Breast epithelium (tissue), 4 donors: ENCODE data around the gene SRMS. TPM values are rescaled to one million over a fixed set of nuclear protein-coding genes. Genes with fewer than 3 reads are reported as not detected.

Experiments
- DNase-seq, 2 donors: peaks; one replicate each; pipeline ENCODE4 v3.0.0-alpha.2; 2019; ENCODE audit warnings: low spot score in 2 of 2
- H3K27ac ChIP-seq, 2 donors: fragments of 200-600 bp; sonication (generic) in 1 of 2; one replicate each; pipeline ENCODE4 v1.5.1; 2016 to 2019; ENCODE audit warnings: mild to moderate bottlenecking in 1 of 2
- H3K27me3 ChIP-seq, 2 donors: fragments of 200-600 bp; sonication (generic) in 1 of 2; one replicate each; pipeline versions ENCODE4 v1.5.1 to v1.6.0; 2017 to 2019; ENCODE audit warnings: control low read depth in 1 of 2, mild to moderate bottlenecking in 1 of 2
- H3K36me3 ChIP-seq: fragments of 200-600 bp; one replicate; pipeline ENCODE4 v1.5.1; 2019
- H3K4me1 ChIP-seq, 2 donors: fragments of 200-600 bp; sonication (generic); one replicate each; pipeline ENCODE4 v1.5.1; 2016 to 2019; ENCODE audit warnings: control low read depth in 1 of 2
- H3K4me3 ChIP-seq, 3 donors: fragments of 200-600 bp; sonication (generic); 1 replicate in 2 of 3; 2 replicates in 1 of 3; pipeline ENCODE4 v1.5.1; 2016 to 2019; ENCODE audit warnings: mild to moderate bottlenecking in 3 of 3, moderate library complexity in 2 of 3
- H3K9me3 ChIP-seq, 2 donors: fragments of 200-600 bp; sonication (generic) in 1 of 2; one replicate each; pipeline ENCODE4 v1.5.1; 2016 to 2019; ENCODE audit warnings: control low read depth in 1 of 2
- POLR2A ChIP-seq: fragments of 450-650 bp; IDR thresholded peaks from one replicate; pipeline ENCODE4 v1.6.1; 2016; ENCODE audit warnings: antibody characterized with exemption, mild to moderate bottlenecking, moderate library complexity
- POLR2AphosphoS5 ChIP-seq, 3 donors: sonication (generic); formaldehyde crosslinking; IDR thresholded peaks; one replicate each; pipeline ENCODE4 v1.6.1; 2017; ENCODE audit warnings: antibody characterized with exemption in 3 of 3
- intact Hi-C: fragments of 100-400 bp; cut with DNase I; formaldehyde crosslinking; loops from one replicate; pipeline ENCODE4 v1.15.1; 2023; ENCODE audit warnings: low total_unique reads
- total RNA-seq, 3 donors: library from RNA; depleted of rRNA; stranded (reverse); fragments of >200 nt; gene quantifications; one replicate each; pipeline ENCODE4 v1.1.0, GENCODE V29; 2016
- TF ChIP-seq, protein P1 (sequence below), 3 donors: fragments of 450-650 bp; IDR thresholded peaks; one replicate each; pipeline ENCODE4 v1.5.1; 2016 to 2017; ENCODE audit warnings: antibody characterized with exemption in 3 of 3, mild to moderate bottlenecking in 3 of 3, moderate library complexity in 3 of 3

Gene SRMS
- total RNA-seq, 3 donors from 2014 or later: 0.59 to 0.66 TPM; not detected in 1

DNA sequence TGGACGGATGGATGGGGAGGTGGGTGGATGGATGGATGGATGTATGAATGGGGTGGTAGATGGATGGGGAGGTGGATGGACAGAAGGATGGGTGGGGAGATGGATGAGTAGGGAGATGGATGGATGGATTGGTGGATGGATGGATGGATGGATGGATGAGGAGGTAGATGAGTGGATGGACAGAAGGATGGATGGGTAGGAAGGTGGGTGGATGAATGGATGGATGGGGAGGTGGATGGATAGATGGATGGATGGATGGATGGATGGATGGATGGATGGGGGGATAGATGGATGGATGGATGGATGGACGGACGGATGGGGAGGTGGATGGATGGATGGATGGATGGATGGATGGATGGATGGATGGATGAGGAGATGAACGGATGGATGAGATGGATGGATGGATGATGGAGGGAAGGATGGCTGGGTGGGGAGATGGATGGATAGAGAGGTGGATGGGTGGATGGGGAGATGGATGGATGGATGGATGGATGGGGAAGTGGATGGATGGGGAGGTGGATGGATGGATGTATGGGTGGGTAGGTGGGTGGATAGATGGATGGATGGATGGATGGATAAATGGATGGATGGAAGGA, 55.8 kb downstream of the SRMS start:
- H3K27me3 ChIP-seq: peaks cover 0 to 65% of the 10 kb centered on the region in 2 donors
- TF ChIP-seq POLR2AphosphoS5 (IDR thresholded peaks at IDR 0.05) (no peak), POLR2A (no peak)
- TF ChIP-seq, protein P1, sequence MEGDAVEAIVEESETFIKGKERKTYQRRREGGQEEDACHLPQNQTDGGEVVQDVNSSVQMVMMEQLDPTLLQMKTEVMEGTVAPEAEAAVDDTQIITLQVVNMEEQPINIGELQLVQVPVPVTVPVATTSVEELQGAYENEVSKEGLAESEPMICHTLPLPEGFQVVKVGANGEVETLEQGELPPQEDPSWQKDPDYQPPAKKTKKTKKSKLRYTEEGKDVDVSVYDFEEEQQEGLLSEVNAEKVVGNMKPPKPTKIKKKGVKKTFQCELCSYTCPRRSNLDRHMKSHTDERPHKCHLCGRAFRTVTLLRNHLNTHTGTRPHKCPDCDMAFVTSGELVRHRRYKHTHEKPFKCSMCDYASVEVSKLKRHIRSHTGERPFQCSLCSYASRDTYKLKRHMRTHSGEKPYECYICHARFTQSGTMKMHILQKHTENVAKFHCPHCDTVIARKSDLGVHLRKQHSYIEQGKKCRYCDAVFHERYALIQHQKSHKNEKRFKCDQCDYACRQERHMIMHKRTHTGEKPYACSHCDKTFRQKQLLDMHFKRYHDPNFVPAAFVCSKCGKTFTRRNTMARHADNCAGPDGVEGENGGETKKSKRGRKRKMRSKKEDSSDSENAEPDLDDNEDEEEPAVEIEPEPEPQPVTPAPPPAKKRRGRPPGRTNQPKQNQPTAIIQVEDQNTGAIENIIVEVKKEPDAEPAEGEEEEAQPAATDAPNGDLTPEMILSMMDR (IDR thresholded peaks at IDR 0.05): no peak
- H3K4me1 ChIP-seq: no peaks in the 10 kb centered on the region
- intact Hi-C loops: no loop called here
- DNase-seq: no peak
- no peak overlapping the region for H3K27ac ChIP-seq
- no peaks in the 10 kb centered on the region for H3K9me3 ChIP-seq
- no peak overlapping the region for H3K4me3 ChIP-seq
- H3K36me3 ChIP-seq: no peaks in the 10 kb centered on the region

DNA sequence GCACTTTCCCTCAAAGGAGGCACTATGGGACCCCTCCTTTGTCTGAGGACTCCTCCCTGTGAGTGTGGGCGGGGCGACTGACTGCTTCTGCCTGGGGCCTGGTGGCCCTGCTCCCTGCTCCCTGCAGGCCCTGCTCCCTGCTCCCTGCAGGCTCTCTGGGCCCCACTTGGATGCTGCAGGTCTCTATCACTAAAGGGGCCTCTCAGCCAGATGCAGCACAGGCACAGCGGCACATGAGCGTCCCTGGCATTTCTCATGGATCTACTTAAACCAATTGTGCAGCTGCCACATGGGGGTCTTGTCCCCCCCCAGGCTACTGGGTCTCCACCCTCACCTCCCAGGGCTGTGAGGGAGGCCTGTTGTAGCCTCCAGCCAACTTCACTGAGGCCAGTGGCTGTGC, 56.5 kb downstream of the SRMS start:
- no peaks in the 10 kb centered on the region for H3K36me3 ChIP-seq
- no peak overlapping the region for H3K27ac ChIP-seq
- no peak for TF ChIP-seq POLR2A
- no peak for TF ChIP-seq POLR2AphosphoS5 (IDR thresholded peaks at IDR 0.05)
- TF ChIP-seq, protein P1 (IDR thresholded peaks at IDR 0.05): no peak
- peaks cover 0 to 70% of the 10 kb centered on the region in 2 donors for H3K27me3 ChIP-seq
- intact Hi-C loops: no loop called here
- H3K4me3 ChIP-seq: no peak overlapping the region
- peaks cover 3 to 4% of the 10 kb centered on the region in 2 donors for H3K9me3 ChIP-seq
- H3K4me1 ChIP-seq: no peaks in the 10 kb centered on the region
- no peak for DNase-seq

Other genes with a start within 250 kb of the SRMS start
- gene CHRNA4, start 186.4 kb downstream of the SRMS start, total RNA-seq: not detected
- not detected for gene KCNQ2, start 75.1 kb downstream of the SRMS start, total RNA-seq
- gene EEF1A2, start 48.7 kb downstream of the SRMS start, total RNA-seq: 10 to 100 TPM in 1 of 3 donors, 1 to 10 TPM in 1, under 1 TPM in 1; 0.48 to 20.6 (median 4.8) TPM
- gene PPDPF, start 27.0 kb downstream of the SRMS start, total RNA-seq: 100 to 1,000 TPM in 2 of 3 donors, 10 to 100 TPM in 1; 71.8 to 151 (median 133) TPM
- gene PTK6, start 10.4 kb downstream of the SRMS start, total RNA-seq: 1 to 10 TPM in 1 of 3 donors, under 1 TPM in 2; 0.16 to 2.3 (median 0.88) TPM
- under 1 TPM; 0.29 to 0.33 (median 0.32) TPM for gene FNDC11, start 6.4 kb upstream of the SRMS start, total RNA-seq
- gene HELZ2, start 26.5 kb upstream of the SRMS start, total RNA-seq: 10 to 100 TPM in 2 of 3 donors, 1 to 10 TPM in 1; 9.9 to 22.6 (median 20.3) TPM
- 10 to 100 TPM in 2 of 3 donors, 1 to 10 TPM in 1; 6.6 to 11.0 (median 10.2) TPM for gene GMEB2, start 79.4 kb upstream of the SRMS start, total RNA-seq
- 10 to 100 TPM; 11.8 to 19.6 (median 17.7) TPM for gene STMN3, start 105.7 kb upstream of the SRMS start, total RNA-seq
- 10 to 100 TPM; 12.5 to 22.3 (median 15.1) TPM for gene RTEL1, start 110.6 kb upstream of the SRMS start, total RNA-seq
- gene TNFRSF6B, start 148.9 kb upstream of the SRMS start, total RNA-seq: 10 to 100 TPM in 1 of 3 donors, 1 to 10 TPM in 2; 2.8 to 40.0 (median 7.4) TPM
- gene ARFRP1, start 160.2 kb upstream of the SRMS start, total RNA-seq: 10 to 100 TPM; 30.7 to 41.0 (median 32.3) TPM
- 10 to 100 TPM; 17.6 to 26.9 (median 24.9) TPM for gene ZGPAT, start 160.3 kb upstream of the SRMS start, total RNA-seq
- 10 to 100 TPM in 2 of 3 donors, 1 to 10 TPM in 1; 7.0 to 16.7 (median 12.0) TPM for gene LIME1, start 188.9 kb upstream of the SRMS start, total RNA-seq
- 10 to 100 TPM; 22.9 to 58.9 (median 36.9) TPM for gene SLC2A4RG, start 192.0 kb upstream of the SRMS start, total RNA-seq